Occipital lobe (tissue), 2 donors: ENCODE measurements around the gene NFYC. TPM values are rescaled to one million over a fixed set of nuclear protein-coding genes. Genes with fewer than 3 reads are reported as not detected.

ENCODE experiments used
- DNase-seq: peaks from one replicate; lab custom pipeline; 2025; lab: John Stamatoyannopoulos, UW
- total RNA-seq: library from RNA; depleted of rRNA; stranded (reverse); fragments of >200 nt; gene quantifications from one replicate; pipeline ENCODE4 v1.2.3, GENCODE V29; 2014

The NFYC gene
- total RNA-seq, 1 donor from 2014 or later = 34.6 TPM

DNA sequence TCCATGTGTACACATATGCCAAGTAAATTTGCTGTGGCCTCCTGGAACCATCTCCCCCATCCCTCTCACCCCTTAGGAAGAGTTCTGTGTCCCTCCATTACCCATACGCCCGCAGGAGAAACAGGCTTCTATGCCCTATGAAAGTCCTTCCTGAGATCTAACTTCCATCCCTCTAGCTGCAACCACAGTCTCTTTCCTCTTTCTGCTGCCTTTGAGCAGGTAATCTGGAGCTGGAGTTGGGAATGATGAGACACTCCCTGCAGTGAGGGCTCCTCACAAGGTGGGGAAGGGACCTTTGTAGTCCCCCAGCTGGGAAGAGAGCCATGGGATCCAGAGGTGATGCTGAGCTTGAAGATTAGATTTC, 90.1 kb downstream of the NFYC start:
- DNase-seq = no peak

DNA sequence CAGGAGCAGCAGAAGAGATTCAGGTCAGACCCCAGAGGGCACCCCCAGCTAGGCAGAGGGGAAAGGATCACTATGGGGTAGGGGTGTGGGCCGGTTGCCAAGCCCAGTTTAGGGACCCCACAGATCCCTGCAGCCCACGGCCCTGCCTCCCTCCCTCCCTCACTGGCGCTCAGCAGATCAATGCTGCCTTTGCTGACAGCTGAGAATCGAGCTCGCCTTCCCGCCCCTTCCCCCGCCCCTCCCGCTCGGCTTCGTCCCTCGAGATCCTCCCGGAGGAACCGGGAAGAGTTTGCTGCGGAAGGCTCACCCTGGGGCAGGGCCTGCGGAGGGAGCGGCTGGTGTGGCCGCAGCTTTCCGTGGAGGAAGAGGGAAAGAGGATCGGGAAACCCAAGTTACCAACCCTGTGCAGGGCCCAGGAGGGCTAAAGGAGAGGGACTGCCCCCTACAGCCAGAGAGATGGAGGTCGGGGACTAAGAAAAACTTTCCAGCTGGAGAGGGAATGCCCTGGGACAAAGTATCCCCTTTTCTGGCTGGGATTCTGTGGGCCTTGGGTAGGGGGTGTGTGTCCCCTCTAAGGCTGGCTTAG, 91.0 kb downstream of the NFYC start:
- no peak for DNase-seq

- no peak for DNase-seq
These were observed 91.7 kb downstream of the NFYC start, which contains the start of gene KCNQ4 for GRCh38 chr1:40783001-40783905. Gene KCNQ4, plus strand, starts transcription at chr1:40783787. Its CDS starts 307 bp downstream, at chr1:40784094.

DNA sequence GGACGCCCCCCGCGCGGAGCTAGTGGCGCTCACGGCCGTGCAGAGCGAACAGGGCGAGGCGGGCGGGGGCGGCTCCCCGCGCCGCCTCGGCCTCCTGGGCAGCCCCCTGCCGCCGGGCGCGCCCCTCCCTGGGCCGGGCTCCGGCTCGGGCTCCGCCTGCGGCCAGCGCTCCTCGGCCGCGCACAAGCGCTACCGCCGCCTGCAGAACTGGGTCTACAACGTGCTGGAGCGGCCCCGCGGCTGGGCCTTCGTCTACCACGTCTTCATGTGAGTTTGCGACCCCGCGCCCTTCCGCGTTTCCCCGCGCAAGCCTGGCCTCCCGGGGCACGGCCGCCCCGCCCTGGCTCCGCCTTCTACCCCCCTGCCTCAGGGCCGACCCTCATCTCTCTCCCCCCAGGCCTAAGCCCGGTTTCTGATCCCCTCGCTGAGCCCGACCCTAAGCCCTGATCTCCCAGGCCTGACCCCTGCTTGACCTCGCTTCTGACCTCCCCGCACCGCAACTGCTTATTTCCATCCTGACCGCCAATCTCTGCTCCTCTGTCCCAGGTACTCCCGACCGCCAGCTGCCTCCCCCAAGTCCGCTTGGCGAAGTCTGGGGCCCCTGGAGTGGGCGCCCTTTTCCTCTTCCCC, 92.8 kb downstream of the NFYC start:
- DNase-seq = no peak

GRCh38 chr1:40784771-40785151, 93.3 kb downstream of the NFYC start:
- no peak for DNase-seq

DNA sequence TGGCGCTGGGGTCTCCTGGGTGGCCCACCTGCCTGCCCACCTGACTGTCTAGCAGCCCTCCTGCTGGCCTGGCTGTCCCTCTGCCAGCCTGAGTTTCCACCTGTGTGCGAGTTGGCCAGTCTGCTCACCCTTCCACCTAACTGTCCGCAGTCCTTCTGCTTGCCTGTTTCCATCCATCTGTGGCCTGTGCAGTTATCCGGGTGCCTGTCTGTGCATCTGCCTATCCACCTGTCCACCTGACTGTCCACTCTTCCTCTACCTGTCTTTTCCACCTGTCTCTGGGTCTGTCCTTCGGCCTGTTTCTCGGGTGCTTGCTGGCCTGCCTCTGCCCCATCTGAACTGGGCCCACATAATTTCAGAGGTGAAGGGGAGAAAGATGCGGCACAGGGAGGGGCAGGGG, 93.9 kb downstream of the NFYC start:
- DNase-seq = no peak

DNA sequence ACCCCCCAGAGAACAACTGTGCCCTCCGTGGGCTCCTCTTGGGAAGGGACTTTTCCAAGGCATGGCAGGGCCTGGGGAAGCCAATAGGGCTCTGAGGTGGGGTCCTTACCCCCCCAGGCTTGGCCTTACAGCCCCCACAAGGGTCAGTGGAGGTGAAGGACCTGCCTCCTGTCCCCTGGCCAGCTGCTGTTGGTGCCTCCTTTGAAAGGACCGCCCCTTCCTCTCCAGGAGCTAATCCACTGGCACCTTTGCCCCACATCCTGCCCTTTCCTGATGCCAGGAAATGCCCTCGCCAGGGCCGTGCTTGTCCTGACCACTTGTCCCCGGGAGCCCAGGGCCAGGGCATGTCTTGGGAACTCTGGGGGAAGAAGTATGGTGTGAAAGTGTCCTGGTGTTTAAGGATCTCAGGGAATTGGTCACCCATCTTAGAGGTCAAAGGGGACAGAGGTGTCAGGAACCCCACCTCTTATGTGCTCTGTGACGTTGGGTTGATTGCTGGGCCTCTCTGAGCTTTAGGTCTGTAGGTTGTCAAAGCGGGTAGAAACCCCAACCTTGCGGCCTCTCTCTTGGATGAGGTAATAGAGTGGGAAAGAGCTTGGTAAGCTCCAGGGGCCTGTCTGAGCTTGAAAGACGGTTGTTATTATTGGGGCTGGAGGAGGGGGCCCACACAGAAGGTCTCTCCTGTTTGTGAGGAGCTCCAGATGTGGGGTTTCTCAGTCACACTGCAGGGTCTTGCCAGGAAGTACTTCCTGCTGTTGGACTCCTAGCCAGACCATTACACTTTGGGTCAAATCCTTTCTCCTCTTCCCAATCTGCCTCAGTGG, 94.9 kb downstream of the NFYC start:
- DNase-seq = no peak

DNA sequence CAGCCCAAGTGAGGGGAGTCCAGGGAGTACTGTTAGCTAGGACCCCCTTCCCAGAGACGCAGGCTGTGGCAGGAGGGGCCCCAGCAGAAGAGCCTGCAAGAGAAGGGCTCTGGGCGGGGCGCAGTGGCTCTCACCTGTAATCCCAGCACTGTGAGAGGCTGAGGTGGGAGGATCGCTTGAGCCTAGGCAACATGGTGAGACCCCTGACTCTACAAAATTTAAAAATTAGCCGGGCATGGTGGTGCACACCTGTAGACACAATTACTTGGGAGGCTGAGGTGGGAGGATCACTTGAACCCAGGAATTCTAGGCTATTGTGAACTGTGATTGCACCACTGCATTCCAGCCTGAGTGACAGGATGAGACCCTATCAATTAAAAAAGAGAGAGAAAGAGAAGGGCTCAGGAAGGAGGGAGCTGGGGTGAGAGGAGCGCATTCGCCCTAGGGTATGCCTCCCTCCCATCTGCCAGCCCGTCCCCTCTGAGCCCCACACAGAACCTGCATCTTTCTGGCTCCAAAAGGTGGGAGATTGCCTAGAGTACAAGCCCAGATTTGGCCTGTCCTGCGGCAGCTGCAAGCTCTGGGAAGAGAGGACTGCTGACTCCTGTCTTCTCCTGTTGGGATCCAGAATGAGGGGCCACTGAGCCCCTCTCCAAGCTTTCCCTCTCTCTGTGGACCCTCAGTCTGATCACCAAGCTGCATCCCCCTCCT, 95.6 kb downstream of the NFYC start:
- no peak for DNase-seq

- DNase-seq = no peak
These were observed 96.4 kb downstream of the NFYC start for GRCh38 chr1:40787737-40788560.

DNA sequence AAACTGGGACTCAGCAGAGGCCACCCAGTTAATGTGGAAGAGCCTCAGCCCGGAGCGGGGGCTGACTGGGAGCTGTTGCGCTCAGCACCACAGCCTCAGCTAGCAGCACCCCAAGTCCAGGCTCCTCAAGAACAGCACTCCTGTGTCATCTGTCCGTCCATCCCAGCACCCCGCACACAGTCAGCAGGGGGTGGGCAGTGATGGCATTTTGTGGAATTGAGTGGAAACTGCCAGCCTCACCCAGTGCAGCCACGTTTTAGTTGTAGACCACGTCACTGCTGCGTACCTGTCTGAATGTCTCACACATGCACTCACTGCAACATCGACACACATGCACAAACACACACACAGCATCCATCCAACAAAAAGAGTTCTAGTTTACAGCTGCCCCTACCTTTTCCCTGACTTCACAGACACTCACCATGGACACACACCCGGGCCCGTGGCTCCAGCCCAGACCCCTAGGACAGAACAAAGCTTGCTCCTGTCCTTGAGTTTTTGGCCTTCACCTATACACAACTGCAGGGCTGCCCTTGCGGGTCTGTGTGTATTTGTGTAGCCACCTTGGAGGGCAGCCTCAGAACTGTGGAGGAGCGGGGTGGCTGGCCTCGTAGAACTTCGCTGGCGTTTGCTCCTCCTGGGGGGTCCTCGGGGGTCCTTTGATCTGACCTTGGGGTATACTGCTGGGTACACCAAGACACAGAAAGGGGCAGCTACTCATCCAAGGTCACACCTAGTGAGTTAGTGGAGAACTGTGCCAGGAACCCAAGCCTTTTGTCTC, 97.2 kb downstream of the NFYC start:
- DNase-seq = no peak

DNA sequence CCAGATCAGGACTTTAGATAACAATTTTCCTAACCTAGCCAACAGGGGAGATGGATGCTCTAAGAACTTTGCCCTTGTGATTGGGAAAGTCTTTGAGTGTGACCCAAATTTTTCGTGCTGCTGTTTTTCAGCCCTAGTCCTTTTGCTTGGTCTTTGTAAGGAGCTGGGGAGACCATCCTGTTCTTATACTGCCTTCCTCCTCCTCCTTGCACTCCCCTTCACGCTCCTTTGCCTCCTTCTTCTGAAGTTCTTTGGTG, 97.8 kb downstream of the NFYC start:
- no peak for DNase-seq

DNA sequence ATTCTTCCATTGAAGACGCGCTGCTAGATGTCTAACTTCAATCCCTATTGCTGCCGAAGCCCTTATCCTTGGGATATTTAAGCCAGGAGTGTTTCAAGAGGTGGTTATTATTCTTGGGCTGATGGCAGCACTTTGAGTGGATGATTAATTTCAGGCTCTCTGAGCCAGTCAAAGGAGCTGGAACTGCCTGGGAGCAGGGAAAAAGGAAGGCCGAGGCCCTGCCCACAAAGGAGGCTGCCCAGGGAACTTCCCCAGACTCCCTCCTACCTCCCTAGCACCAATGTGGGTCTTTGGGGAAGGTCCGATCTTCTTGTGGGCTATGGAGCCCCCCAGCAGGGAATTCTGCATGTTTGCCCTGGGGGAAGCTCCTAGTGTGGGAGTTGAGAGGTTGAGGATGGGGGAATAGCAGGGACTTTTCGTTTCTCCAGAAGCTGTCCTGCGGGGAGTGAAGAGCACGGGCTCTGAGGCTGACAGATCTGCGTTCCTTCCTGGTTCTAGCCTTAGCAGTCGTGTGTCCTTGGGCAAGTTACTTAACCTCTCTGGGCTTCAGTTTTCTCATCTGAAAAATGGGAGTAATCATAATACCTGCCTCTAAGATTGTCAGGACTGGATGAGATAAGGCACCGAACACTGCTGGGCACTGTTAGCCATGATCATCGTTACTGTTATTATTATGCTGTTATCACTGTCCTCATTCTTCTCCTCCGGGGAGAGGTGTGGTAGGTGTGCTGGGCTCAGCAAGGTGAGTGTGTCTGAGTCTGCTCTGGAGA, 98.3 kb downstream of the NFYC start:
- DNase-seq = no peak

- no peak for DNase-seq
These were observed 100.5 kb downstream of the NFYC start for GRCh38 chr1:40792036-40792435.

- no peak for DNase-seq
These were observed 102.1 kb downstream of the NFYC start for GRCh38 chr1:40793617-40794016.

DNA sequence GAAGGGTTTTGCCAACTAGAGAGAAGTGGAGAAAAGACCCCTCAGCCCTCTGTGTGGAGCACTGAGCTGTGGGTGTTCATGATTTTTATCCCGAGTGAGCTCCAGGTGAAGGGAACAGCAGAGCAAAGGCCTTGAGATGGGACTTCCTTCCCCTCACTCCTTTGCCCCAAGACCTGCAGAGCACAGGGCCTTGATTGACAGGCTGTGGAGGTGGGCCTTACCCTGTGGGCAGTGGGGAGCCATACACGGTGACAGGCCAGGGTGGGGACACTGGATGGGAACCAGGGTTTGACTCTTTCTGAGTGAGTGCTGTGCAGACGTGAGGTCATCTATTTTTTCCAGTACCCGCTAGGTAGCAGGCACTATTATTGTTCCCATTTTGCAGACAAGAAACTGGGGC, 102.5 kb downstream of the NFYC start:
- DNase-seq = no peak

DNA sequence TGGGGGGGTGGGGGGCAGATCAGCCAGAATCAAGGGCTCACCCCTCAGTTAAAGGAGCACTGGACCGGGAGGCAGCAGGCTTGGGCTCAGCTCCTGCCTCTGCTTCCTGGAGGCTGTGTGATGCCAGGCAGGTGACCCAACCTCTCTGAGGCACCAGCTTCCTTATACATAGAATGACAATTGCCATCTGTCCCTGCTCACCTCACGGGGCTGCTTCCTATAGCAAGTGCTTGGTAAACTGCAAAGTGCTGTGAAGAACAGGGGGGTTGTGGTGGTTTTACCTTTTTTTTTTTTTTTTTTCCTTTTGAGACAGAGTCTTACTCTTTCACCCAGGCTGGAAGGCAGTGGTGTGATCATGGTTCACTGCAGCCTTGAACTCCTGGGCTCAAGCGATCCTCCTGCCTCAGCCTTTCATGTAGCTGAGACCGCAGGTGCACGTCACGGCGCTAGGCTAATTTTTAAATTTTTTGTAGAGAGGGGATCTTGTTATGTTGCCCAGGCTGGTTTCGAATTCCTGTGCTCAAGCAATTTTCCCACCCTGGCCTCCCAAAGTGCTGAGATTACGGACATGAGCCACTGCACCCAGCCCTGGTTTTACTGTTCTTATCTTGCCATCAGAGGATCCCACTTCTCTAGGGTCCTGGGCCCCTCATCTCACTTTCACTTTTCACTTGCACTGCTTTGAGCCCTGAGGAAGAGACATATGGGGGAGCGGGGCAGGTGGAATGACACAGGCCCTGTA, 103.6 kb downstream of the NFYC start:
- DNase-seq = no peak

DNA sequence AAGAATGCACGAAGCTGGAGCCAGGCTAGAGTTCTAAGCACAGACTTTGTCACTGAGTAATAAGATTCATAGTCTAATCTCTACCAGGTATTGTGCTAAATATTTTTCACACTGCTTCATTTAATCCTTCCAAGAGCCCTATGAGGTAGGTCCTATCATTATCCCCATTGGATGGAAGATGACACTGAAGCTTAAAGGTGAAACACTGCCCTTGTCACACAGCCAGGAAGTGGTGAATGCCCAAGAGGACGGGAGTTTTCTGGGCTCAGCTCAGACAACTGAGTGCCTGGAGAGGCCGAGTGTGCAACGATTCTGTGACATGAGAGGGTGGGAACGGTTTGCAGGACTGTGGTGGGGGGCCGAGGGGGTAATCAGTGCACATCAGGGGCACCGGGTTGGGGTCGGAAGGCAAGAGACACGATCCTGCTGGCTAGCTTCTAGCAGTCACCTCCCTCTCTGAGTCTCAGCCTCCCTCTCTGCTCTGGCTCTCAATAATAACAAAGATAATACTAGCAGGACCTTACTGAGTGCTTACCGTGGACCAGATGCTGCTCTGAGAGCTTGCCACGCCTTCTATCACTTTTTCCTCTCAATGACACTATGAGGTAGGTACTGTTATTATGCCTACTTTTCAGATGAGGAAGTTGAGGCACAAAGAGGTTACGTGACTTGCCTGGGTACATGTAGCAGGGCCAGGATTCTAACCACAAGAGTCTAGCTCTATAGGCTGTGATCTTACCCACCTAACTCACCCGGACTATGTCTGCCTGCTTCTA, 104.5 kb downstream of the NFYC start:
- DNase-seq = no peak
